ENCODE results near the gene ATRAID.

DNA sequence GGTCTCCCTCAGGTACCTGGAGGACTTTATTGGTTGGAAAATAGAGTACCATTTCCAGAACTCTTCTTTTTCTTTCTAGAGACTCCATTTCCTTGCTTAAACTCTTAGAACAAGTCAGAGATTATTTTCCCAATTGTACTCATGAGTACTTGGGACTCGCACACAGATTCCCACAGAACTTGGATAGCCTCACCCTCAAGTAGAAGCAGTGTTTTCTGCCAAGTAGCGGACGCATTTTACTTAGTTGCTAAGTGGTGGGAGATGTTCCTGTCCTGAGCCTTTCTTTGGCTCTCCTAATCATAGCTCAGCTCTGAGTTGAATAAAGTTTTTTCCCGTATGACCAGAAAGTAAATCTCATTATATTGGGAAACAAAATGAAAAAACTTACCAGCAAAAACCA, 33.8 kb downstream of the ATRAID start:
- TF ChIP-seq, protein P1, sequence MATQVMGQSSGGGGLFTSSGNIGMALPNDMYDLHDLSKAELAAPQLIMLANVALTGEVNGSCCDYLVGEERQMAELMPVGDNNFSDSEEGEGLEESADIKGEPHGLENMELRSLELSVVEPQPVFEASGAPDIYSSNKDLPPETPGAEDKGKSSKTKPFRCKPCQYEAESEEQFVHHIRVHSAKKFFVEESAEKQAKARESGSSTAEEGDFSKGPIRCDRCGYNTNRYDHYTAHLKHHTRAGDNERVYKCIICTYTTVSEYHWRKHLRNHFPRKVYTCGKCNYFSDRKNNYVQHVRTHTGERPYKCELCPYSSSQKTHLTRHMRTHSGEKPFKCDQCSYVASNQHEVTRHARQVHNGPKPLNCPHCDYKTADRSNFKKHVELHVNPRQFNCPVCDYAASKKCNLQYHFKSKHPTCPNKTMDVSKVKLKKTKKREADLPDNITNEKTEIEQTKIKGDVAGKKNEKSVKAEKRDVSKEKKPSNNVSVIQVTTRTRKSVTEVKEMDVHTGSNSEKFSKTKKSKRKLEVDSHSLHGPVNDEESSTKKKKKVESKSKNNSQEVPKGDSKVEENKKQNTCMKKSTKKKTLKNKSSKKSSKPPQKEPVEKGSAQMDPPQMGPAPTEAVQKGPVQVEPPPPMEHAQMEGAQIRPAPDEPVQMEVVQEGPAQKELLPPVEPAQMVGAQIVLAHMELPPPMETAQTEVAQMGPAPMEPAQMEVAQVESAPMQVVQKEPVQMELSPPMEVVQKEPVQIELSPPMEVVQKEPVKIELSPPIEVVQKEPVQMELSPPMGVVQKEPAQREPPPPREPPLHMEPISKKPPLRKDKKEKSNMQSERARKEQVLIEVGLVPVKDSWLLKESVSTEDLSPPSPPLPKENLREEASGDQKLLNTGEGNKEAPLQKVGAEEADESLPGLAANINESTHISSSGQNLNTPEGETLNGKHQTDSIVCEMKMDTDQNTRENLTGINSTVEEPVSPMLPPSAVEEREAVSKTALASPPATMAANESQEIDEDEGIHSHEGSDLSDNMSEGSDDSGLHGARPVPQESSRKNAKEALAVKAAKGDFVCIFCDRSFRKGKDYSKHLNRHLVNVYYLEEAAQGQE (IDR thresholded peaks at IDR 0.05; ENCODE audit: low read depth, low read length): no peak
- no peak for TF ChIP-seq KDM1A (IDR thresholded peaks at IDR 0.05; ENCODE audit: borderline replicate concordance)
- TF ChIP-seq, protein P2, sequence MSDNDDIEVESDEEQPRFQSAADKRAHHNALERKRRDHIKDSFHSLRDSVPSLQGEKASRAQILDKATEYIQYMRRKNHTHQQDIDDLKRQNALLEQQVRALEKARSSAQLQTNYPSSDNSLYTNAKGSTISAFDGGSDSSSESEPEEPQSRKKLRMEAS (IDR thresholded peaks at IDR 0.05; ENCODE audit: low read depth, low read length): no peak

All from GM12878 (cell line).